KOPT-K1 (cell line): ENCODE results near the gene ARHGAP9.

Experiments
- H3K27ac ChIP-seq: fragments of 200-600 bp; sonication (generic); 2 replicates; pipeline ENCODE4 v1.5.1; 2016; ENCODE audit warnings: antibody characterized with exemption, mild to moderate bottlenecking, low read depth, low read length; ENCODE audit not compliant: poor library complexity, severe bottlenecking
- H3K36me3 ChIP-seq: fragments of 200-600 bp; sonication (generic); 2 replicates; pipeline ENCODE4 v1.5.1; 2017; ENCODE audit warnings: antibody characterized with exemption, mild to moderate bottlenecking, low read length, moderate library complexity; ENCODE audit not compliant: insufficient read depth
- H3K9me3 ChIP-seq: fragments of 200-600 bp; sonication (generic); 2 replicates; pipeline ENCODE4 v1.5.1; 2017; ENCODE audit warnings: antibody characterized with exemption, low read length, mild to moderate bottlenecking; ENCODE audit not compliant: insufficient read depth, poor library complexity, severe bottlenecking

The ARHGAP9 gene

GRCh38 chr12:57473886-57474285 lies 5.8 kb downstream of the ARHGAP9 start:
- peaks cover 74% of the 10 kb centered on the region for H3K36me3 ChIP-seq
- no peak overlapping the region for H3K27ac ChIP-seq
- no peaks in the 10 kb centered on the region for H3K9me3 ChIP-seq

- H3K27ac ChIP-seq = no peak overlapping the region
- H3K36me3 ChIP-seq = peaks cover 79% of the 10 kb centered on the region
- H3K9me3 ChIP-seq = no peaks in the 10 kb centered on the region
Measured at GRCh38 chr12:57473392-57473791, 6.3 kb downstream of the ARHGAP9 start.

GRCh38 chr12:57472391-57472790 lies 7.3 kb downstream of the ARHGAP9 start:
- Histone ChIP-seq H3K27ac (no peak overlapping the region), H3K9me3 (no peaks in the 10 kb centered on the region), H3K36me3 (peaks cover 80% of the 10 kb centered on the region)

GRCh38 chr12:57471661-57472060 lies 8.0 kb downstream of the ARHGAP9 start:
- Histone ChIP-seq H3K9me3 (no peaks in the 10 kb centered on the region), H3K36me3 (peaks cover 80% of the 10 kb centered on the region), H3K27ac (no peak overlapping the region)

GRCh38 chr12:57470970-57471656 lies 8.6 kb downstream of the ARHGAP9 start:
- Histone ChIP-seq H3K9me3 (no peaks in the 10 kb centered on the region), H3K27ac (no peak overlapping the region), H3K36me3 (peaks cover 75% of the 10 kb centered on the region)

GRCh38 chr12:57470286-57470969 lies 9.2 kb downstream of the ARHGAP9 start:
- H3K9me3 ChIP-seq = no peaks in the 10 kb centered on the region
- peaks cover 69% of the 10 kb centered on the region for H3K36me3 ChIP-seq
- H3K27ac ChIP-seq = no peak overlapping the region

GRCh38 chr12:57469296-57470164 lies 10.1 kb downstream of the ARHGAP9 start:
- H3K27ac ChIP-seq = no peak overlapping the region
- H3K9me3 ChIP-seq = no peaks in the 10 kb centered on the region

GRCh38 chr12:57467915-57468314 lies 11.8 kb downstream of the ARHGAP9 start:
- Histone ChIP-seq H3K9me3 (no peaks in the 10 kb centered on the region), H3K36me3 (peaks cover 46% of the 10 kb centered on the region), H3K27ac (no peak overlapping the region)

More at GRCh38 chr12:57469296-57470164, 10.1 kb downstream of the ARHGAP9 start:
- H3K36me3 ChIP-seq = peaks cover 60% of the 10 kb centered on the region

- H3K36me3 ChIP-seq = peaks cover 40% of the 10 kb centered on the region
- no peak overlapping the region for H3K27ac ChIP-seq
- no peaks in the 10 kb centered on the region for H3K9me3 ChIP-seq
Measured at GRCh38 chr12:57467212-57467874, 12.3 kb downstream of the ARHGAP9 start.

GRCh38 chr12:57465747-57466505 lies 13.7 kb downstream of the ARHGAP9 start:
- peaks cover 26% of the 10 kb centered on the region; the same call in 1 of the 2 replicates for H3K36me3 ChIP-seq

GRCh38 chr12:57465030-57465746 lies 14.5 kb downstream of the ARHGAP9 start:
- Histone ChIP-seq H3K9me3 (no peaks in the 10 kb centered on the region), H3K36me3 (peaks cover 19% of the 10 kb centered on the region; the same call in 1 of the 2 replicates), H3K27ac (no peak overlapping the region)

More at GRCh38 chr12:57465747-57466505, 13.7 kb downstream of the ARHGAP9 start:
- no peaks in the 10 kb centered on the region for H3K9me3 ChIP-seq
- H3K27ac ChIP-seq = no peak overlapping the region

GRCh38 chr12:57464569-57464968 lies 15.1 kb downstream of the ARHGAP9 start:
- no peaks in the 10 kb centered on the region for H3K9me3 ChIP-seq
- H3K27ac ChIP-seq = no peak overlapping the region
- peaks cover 13% of the 10 kb centered on the region; the same call in 1 of the 2 replicates for H3K36me3 ChIP-seq

- Histone ChIP-seq H3K9me3 (no peaks in the 10 kb centered on the region), H3K27ac (no peak overlapping the region), H3K36me3 (no peaks in the 10 kb centered on the region)
Measured at GRCh38 chr12:57462912-57463253, 16.8 kb downstream of the ARHGAP9 start.
